Spleen (tissue), 11 donors: ENCODE results near the gene CHST8. TPM values are rescaled to one million over a fixed set of nuclear protein-coding genes. Genes with fewer than 3 reads are reported as not detected.
A peak's percentile ranks its signal among the peaks of the same experiment; 100 is the strongest.

Source experiments
- DNase-seq: peaks from one replicate; pipeline ENCODE4 v3.0.0-alpha.2; 2020
- H3K27ac ChIP-seq, 8 donors: fragments of 200-600 bp; sonication (generic) in 7 of 8; 1 replicate in 4 of 8; 2 replicates in 4 of 8; pipeline versions ENCODE4 v1.5.0 to v1.8.0; 2016 to 2021; ENCODE audit warnings: inconsistent platforms in 4 of 8, mild to moderate bottlenecking in 4 of 8, moderate library complexity in 1 of 8
- H3K27me3 ChIP-seq, 7 donors: fragments of 200-600 bp; sonication (generic) in 6 of 7; replicated peaks in 1 of 7; 1 replicate in 4 of 7; 2 replicates in 3 of 7; pipeline versions ENCODE4 v1.5.0 to v1.8.0; 2016 to 2021; ENCODE audit warnings: inconsistent platforms in 3 of 7, mild to moderate bottlenecking in 1 of 7
- H3K36me3 ChIP-seq, 6 donors: fragments of 200-600 bp; sonication (generic) in 5 of 6; 1 replicate in 4 of 6; 2 replicates in 2 of 6; pipeline versions ENCODE4 v1.5.0 to v1.8.0; 2016 to 2021; ENCODE audit warnings: inconsistent platforms in 2 of 6
- H3K4me1 ChIP-seq, 6 donors: fragments of 200-600 bp; sonication (generic) in 5 of 6; 1 replicate in 3 of 6; 2 replicates in 3 of 6; pipeline versions ENCODE4 v1.5.0 to v1.8.0; 2016 to 2021; ENCODE audit warnings: inconsistent platforms in 3 of 6
- H3K4me3 ChIP-seq, 8 donors: fragments of 200-600 bp; sonication (generic) in 7 of 8; 1 replicate in 4 of 8; 2 replicates in 4 of 8; pipeline versions ENCODE4 v1.5.0 to v1.8.0; 2016 to 2021; ENCODE audit warnings: inconsistent platforms in 4 of 8, mild to moderate bottlenecking in 4 of 8, moderate library complexity in 2 of 8
- H3K9me3 ChIP-seq, 8 donors: fragments of 200-600 bp; sonication (generic) in 7 of 8; 1 replicate in 4 of 8; 2 replicates in 4 of 8; pipeline versions ENCODE4 v1.5.0 to v1.8.0; 2016 to 2021; ENCODE audit warnings: inconsistent platforms in 4 of 8
- POLR2A ChIP-seq, 3 donors: fragments of 450-650 bp; IDR thresholded peaks; one replicate each; pipeline ENCODE4 v1.5.1; 2017; ENCODE audit warnings: antibody characterized with exemption in 3 of 3, mild to moderate bottlenecking in 1 of 3
- POLR2AphosphoS5 ChIP-seq, 3 donors: sonication (generic); formaldehyde crosslinking; IDR thresholded peaks; one replicate each; pipeline ENCODE4 v1.5.1; 2017; ENCODE audit warnings: antibody characterized with exemption in 3 of 3
- WGBS, 5 donors: extraction: QIAGEN DNeasy Blood & Tissue Kit in 3 of 5; methylation state at CpG; one replicate each; pipeline versions ENCODE4 v1.1.5 to v1.1.7; 2013 to 2018; 5-methylcytosine and 5-hydroxymethylcytosine counted together
- intact Hi-C: fragments of 100-400 bp; cut with DNase I; formaldehyde crosslinking; loops from one replicate; pipeline ENCODE4 v1.15.0; 2023; ENCODE audit warnings: low total_unique reads
- polyA plus RNA-seq, 3 donors: library from polyadenylated mRNA; stranded (reverse); fragments of 200-250 nt; gene quantifications; one replicate each; pipeline ENCODE4 v1.2.1, GENCODE V29; 2013
- total RNA-seq, 7 donors: library from RNA; depleted of rRNA in 3 of 7; stranded (reverse); fragments of >200 nt in 3 of 7; fragmentation: NEBNext Ultra II Directional in 4 of 7; extraction: Animal tissue kit (Norgen Biotek cat#: 25700) in 4 of 7; gene quantifications; one replicate each; pipeline versions ENCODE4 v1.1.0 to v1.2.1, GENCODE V29; 2016 to 2021
- TF ChIP-seq, protein P1 (sequence below), 11 experiments: fragments of 200-600 bp in 7 of 11; fragments of 450-650 bp in 4 of 11; sonication (generic) in 4 of 11; IDR thresholded peaks in 8 of 11; conservative IDR thresholded peaks in 3 of 11; 1 replicate in 7 of 11; 2 replicates in 4 of 11; pipeline versions ENCODE4 v1.4.0 to v1.8.0; 2016 to 2021; ENCODE audit warnings: antibody characterized with exemption in 11 of 11, inconsistent platforms in 4 of 11, mild to moderate bottlenecking in 1 of 11
- donor health status: healthy with polysubstance abuse.
- donor health status: DM: no; HTN: no; CAD: no; lungs with moderate emphysema.
- donor health status: DM: no; HTN: no; CAD: no.
- donor health status: Bipolar disorder and iron deficiency.
- donor health status: healthy.
- donor health status: DM: no; HTN: no; CAD: no.
- donor health status: DM: yes; HTN: yes; CAD: no.

CHST8 gene
- total and polyA plus RNA-seq, 10 donors, result 0.43 to 4.0 (median 1.6) TPM

DNA sequence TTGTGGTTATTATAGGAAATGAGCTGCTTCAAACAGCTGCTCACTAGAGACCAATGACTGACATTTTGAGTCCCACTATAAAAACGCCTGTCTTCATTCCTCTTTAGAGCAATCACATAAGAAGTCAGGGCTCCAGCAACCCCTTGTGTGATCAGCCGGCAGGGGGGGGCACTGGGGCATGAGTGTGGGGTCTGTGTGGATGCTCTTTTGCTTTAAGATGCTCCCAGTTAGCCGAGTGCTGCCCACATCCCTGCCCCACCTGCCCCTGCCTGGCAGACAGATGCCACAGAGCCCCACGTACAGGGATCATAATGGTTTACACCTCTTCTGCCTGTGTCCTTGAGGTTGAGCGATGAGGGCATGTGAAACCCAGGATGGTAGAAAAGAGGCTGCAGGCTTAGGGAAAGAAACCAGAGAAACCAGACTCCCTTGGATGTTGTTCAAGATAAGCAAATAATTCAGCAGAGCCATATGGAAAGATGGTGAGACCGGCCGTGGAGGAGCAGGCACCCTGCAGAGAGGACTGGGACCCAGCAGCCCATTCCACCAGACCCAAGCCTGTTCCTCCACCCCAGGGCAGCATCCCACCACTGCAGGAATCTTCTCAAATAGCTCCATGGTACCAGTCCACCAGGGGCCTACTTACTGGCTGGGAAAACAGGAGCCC lies 55.4 kb downstream of the CHST8 start:
- Histone ChIP-seq H3K4me3 (no peak overlapping the region), H3K4me1 (peaks cover 0 to 21% (median 4%) of the 10 kb centered on the region in 6 donors), H3K9me3 (no peaks in the 10 kb centered on the region), H3K27me3 (peaks cover 0 to 41% (median 0%) of the 10 kb centered on the region in 7 donors), H3K27ac (no peak overlapping the region), H3K36me3 (no peaks in the 10 kb centered on the region)
- intact Hi-C loops, result no loop called here
- TF ChIP-seq, protein P1, sequence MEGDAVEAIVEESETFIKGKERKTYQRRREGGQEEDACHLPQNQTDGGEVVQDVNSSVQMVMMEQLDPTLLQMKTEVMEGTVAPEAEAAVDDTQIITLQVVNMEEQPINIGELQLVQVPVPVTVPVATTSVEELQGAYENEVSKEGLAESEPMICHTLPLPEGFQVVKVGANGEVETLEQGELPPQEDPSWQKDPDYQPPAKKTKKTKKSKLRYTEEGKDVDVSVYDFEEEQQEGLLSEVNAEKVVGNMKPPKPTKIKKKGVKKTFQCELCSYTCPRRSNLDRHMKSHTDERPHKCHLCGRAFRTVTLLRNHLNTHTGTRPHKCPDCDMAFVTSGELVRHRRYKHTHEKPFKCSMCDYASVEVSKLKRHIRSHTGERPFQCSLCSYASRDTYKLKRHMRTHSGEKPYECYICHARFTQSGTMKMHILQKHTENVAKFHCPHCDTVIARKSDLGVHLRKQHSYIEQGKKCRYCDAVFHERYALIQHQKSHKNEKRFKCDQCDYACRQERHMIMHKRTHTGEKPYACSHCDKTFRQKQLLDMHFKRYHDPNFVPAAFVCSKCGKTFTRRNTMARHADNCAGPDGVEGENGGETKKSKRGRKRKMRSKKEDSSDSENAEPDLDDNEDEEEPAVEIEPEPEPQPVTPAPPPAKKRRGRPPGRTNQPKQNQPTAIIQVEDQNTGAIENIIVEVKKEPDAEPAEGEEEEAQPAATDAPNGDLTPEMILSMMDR (IDR thresholded peaks at IDR 0.05 in 8 of 11, conservative IDR thresholded peaks at IDR 0.05 in 3 of 11), result no peak
- no peak for TF ChIP-seq POLR2A (IDR thresholded peaks at IDR 0.05)
- TF ChIP-seq POLR2AphosphoS5 (IDR thresholded peaks at IDR 0.05), result no peak
- peak; percentile 44 for DNase-seq
- 64 to 72% (median 71%) methylated on average over 6 to 7 of the region's 7 CpGs for WGBS, 5 donors

DNA sequence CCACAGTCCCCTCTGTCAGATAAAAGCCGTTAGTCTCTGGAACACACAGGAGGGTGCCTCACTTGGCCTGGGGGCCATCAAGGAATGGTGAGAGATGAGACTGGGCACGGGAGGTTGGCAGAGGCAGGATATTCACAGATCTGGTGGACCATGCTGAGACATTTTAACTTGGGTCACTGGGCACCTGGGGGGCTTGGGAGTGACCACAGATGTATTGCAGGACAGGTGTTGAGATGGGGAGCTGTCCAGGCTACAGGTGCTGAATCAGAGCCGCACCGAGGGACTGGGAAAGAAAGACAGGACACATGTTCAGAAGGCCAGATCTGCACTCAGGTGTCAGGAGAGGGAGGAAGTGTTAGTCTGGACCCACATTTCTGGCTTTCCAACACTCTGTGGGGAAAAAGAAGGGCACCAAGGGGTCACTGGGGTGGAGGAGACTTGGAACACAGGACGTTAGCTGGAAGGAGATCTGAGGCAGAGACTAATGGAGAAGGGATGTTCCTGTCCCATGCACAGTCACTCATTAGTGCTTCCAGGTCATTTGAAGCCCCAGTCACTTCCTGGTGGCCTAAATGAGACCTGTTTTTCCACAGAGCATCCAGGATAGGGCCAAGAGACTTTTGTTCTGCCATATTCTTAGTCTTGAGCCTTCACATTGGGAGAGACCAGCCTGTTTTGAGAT lies 56.1 kb downstream of the CHST8 start:
- H3K4me1 ChIP-seq, result peaks cover 0 to 21% (median 4%) of the 10 kb centered on the region in 6 donors
- peak; percentile 27 for DNase-seq
- no peaks in the 10 kb centered on the region for H3K9me3 ChIP-seq
- no peak overlapping the region for H3K27ac ChIP-seq
- WGBS, 5 donors, result 55 to 70% (median 59%) methylated on average over 5 of the region's 5 CpGs
- H3K36me3 ChIP-seq, result no peaks in the 10 kb centered on the region
- TF ChIP-seq POLR2AphosphoS5 (IDR thresholded peaks at IDR 0.05), result no peak
- intact Hi-C loops, result no loop called here
- H3K27me3 ChIP-seq, result peaks cover 0 to 36% (median 0%) of the 10 kb centered on the region in 7 donors
- no peak overlapping the region for H3K4me3 ChIP-seq

DNA sequence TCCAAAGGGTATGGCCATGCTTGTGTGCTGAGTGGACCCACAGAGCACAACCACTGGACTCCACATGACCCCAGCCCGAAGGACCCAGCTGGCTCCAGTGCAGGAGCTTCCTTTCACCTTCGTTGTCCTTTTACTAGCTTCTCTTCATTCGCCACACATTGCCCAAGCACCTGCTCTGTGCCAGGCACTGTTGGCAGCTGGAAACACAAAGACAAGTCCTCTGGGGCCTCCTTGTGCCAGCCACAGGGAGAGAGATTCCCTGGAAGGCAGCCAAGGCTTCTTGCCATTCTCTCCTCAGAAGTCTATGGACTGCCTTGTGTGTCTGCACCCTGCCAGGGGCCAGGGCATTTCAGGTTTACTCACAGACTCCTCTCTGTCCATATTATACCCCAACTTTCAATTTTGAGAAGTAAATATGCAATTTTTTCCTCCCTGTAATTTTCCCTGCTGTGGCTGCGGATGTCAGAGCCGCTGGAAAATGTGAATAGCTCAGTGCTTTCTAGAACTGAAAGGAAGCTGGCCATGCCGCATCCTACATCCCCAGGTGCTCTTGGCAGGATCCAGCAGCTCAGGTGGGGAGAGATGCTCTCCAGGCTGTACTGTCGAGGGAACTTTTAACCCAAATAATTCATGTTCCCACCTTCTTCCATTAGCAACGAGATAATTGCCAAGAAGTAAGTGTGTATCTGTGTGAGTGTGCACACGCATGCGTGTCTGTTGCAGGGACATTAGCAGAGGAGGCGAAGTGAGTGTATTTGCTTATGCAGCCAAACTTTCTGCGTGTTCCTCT lies 57.2 kb downstream of the CHST8 start:
- peak; percentile 29 for DNase-seq
- Histone ChIP-seq H3K4me3 (no peak overlapping the region), H3K27ac (no peak overlapping the region), H3K27me3 (peaks cover 0 to 35% (median 0%) of the 10 kb centered on the region in 7 donors), H3K9me3 (no peaks in the 10 kb centered on the region), H3K4me1 (peaks cover 0 to 21% (median 3%) of the 10 kb centered on the region in 6 donors), H3K36me3 (no peaks in the 10 kb centered on the region)
- 80 to 85% (median 84%) methylated on average over 12 of the region's 12 CpGs for WGBS, 5 donors
- TF ChIP-seq, protein P1 (IDR thresholded peaks at IDR 0.05 in 8 of 11, conservative IDR thresholded peaks at IDR 0.05 in 3 of 11), result no peak
- intact Hi-C loops, result no loop called here

DNA sequence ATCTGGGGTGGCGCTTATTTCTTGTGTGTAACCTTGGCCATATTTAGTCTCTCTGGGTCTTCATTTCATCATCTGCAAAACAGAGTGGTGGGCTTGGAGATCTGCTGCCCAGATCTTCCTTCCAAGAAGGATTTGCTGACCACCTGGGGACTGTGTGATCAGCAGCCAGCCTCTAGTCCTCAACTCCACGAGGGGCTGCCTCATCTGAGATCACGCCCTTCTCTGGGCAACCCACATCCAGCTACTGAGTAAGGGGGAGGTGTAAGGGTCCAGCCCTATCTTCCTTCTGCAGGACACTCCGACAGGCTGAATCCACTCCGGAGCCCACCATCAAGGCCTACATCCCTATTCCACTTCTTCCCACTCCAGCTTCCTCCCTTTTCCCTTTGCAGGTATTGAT lies 57.9 kb downstream of the CHST8 start:
- Histone ChIP-seq H3K27ac (no peak overlapping the region), H3K9me3 (no peaks in the 10 kb centered on the region), H3K36me3 (no peaks in the 10 kb centered on the region), H3K4me3 (no peak overlapping the region), H3K27me3 (peaks cover 0 to 35% (median under 1%) of the 10 kb centered on the region in 7 donors), H3K4me1 (peaks cover 0 to 21% (median 2%) of the 10 kb centered on the region in 6 donors)
- intact Hi-C loops, result no loop called here
- TF ChIP-seq POLR2A (IDR thresholded peaks at IDR 0.05), result no peak
- no peak for TF ChIP-seq POLR2AphosphoS5 (IDR thresholded peaks at IDR 0.05)
- TF ChIP-seq, protein P1 (IDR thresholded peaks at IDR 0.05 in 8 of 11, conservative IDR thresholded peaks at IDR 0.05 in 3 of 11), result no peak
- WGBS, 5 donors, result 79 to 90% (median 86%) methylated on average over 5 of the region's 5 CpGs
- peak; percentile 40 for DNase-seq
